Aorta (tissue), 5 donors: ENCODE measurements around the gene DCLRE1A. TPM values are rescaled to one million over a fixed set of nuclear protein-coding genes. Genes with fewer than 3 reads are reported as not detected.

Source experiments
- ATAC-seq: fragments of 200-7000 bp; cut with Tn5 transposase; one replicate; pipeline ENCODE4 v1.9.1; 2022; ENCODE audit warnings: moderate library complexity; ENCODE audit not compliant: low FRiP score
- DNase-seq, 2 donors: peaks; one replicate each; pipeline ENCODE4 v3.0.0-alpha.2; 2020
- H3K27ac ChIP-seq, 2 donors: one replicate each; pipeline ENCODE4 v1.5.1; 2013; ENCODE audit warnings: low read length in 2 of 2, mild to moderate bottlenecking in 2 of 2, moderate library complexity in 2 of 2, control low read depth in 1 of 2, inconsistent platforms in 1 of 2, low read depth in 1 of 2
- H3K27me3 ChIP-seq, 2 donors: one replicate each; pipeline ENCODE4 v1.6.1; 2013; ENCODE audit warnings: control low read depth in 1 of 2, low read length in 1 of 2, mild to moderate bottlenecking in 1 of 2, moderate library complexity in 1 of 2; ENCODE audit not compliant: insufficient read depth in 2 of 2, control insufficient read depth in 1 of 2
- H3K36me3 ChIP-seq, 2 donors: one replicate each; pipeline ENCODE4 v1.6.1; 2013; ENCODE audit warnings: control low read depth in 1 of 2, low read length in 1 of 2, mild to moderate bottlenecking in 1 of 2; ENCODE audit not compliant: insufficient read depth in 2 of 2, control insufficient read depth in 1 of 2
- H3K4me1 ChIP-seq, 2 donors: one replicate each; pipeline ENCODE4 v1.6.1; 2013; ENCODE audit warnings: low read length in 2 of 2, control low read depth in 1 of 2, mild to moderate bottlenecking in 1 of 2, moderate library complexity in 1 of 2; ENCODE audit not compliant: insufficient read depth in 2 of 2, control insufficient read depth in 1 of 2
- H3K4me3 ChIP-seq, 2 donors: one replicate each; pipeline ENCODE4 v1.5.1; 2013; ENCODE audit warnings: low read length in 2 of 2, control low read depth in 1 of 2, mild to moderate bottlenecking in 1 of 2
- H3K9me3 ChIP-seq: one replicate; pipeline ENCODE4 v1.6.1; 2013; ENCODE audit warnings: mild to moderate bottlenecking, low read length; ENCODE audit not compliant: control insufficient read depth
- WGBS, 2 donors: extraction: QIAGEN DNeasy Blood & Tissue Kit; methylation state at CpG; one replicate each; pipeline ENCODE4 v1.1.7; 2013; 5-methylcytosine and 5-hydroxymethylcytosine counted together
- intact Hi-C, 2 donors: fragments of 100-400 bp; cut with DNase I; formaldehyde crosslinking; loops; one replicate each; pipeline versions ENCODE4 v1.14.2 to v1.15.0; 2022
- polyA plus RNA-seq, 2 donors: library from polyadenylated mRNA; stranded (reverse); fragments of 200-250 nt; gene quantifications; one replicate each; pipeline ENCODE4 v1.2.3, GENCODE V29; 2013
- total RNA-seq, 2 donors: library from RNA; stranded (reverse); fragmentation: NEBNext Ultra II Directional; extraction: Animal tissue kit (Norgen Biotek cat#: 25700); gene quantifications; one replicate each; pipeline ENCODE4 v1.2.1, GENCODE V29; 2021
- donor health status: healthy with polysubstance abuse.
- donor health status: Bipolar disorder and iron deficiency.
- donor health status: DM: no; HTN: no; CAD: no.
- donor health status: DM: no; HTN: no; CAD: no.
- donor health status: DM: yes; HTN: yes; CAD: no.

The DCLRE1A gene
- total and polyA plus RNA-seq, 4 donors = 1.9 to 3.8 (median 2.7) TPM

- H3K27me3 ChIP-seq = no peaks in the 10 kb centered on the region
- H3K9me3 ChIP-seq = no peaks in the 10 kb centered on the region
- H3K4me3 ChIP-seq = no peak overlapping the region
- no peak for DNase-seq
- peaks cover 1 to 5% of the 10 kb centered on the region in 2 donors for H3K4me1 ChIP-seq
- 56 to 57% methylated on average over 2 of the region's 2 CpGs for WGBS, 2 donors
- intact Hi-C loops = no loop called here
- no peak overlapping the region for H3K27ac ChIP-seq
- ATAC-seq = no peak
- no peaks in the 10 kb centered on the region for H3K36me3 ChIP-seq
Measured at GRCh38 chr10:113889911-113890310, 36.0 kb upstream of the DCLRE1A start.

GRCh38 chr10:113882240-113882639 is 28.4 kb upstream of the DCLRE1A start:
- 97% methylated on average over 2 of the region's 2 CpGs for WGBS, 2 donors
- intact Hi-C loops = no loop called here
- no peaks in the 10 kb centered on the region for H3K36me3 ChIP-seq

GRCh38 chr10:113880236-113880635 is 26.4 kb upstream of the DCLRE1A start:
- Histone ChIP-seq H3K4me1 (no peaks in the 10 kb centered on the region), H3K27me3 (no peaks in the 10 kb centered on the region), H3K4me3 (no peak overlapping the region), H3K27ac (no peak overlapping the region), H3K36me3 (no peaks in the 10 kb centered on the region), H3K9me3 (no peaks in the 10 kb centered on the region)
- ATAC-seq (no peak), DNase-seq (no peak)
- 44 to 59% methylated on average over 1 of the region's 1 CpG for WGBS, 2 donors
- intact Hi-C loops = no loop called here

More at GRCh38 chr10:113882240-113882639, 28.4 kb upstream of the DCLRE1A start:
- ATAC-seq = no peak
- DNase-seq = no peak
- H3K27ac ChIP-seq = no peak overlapping the region
- no peaks in the 10 kb centered on the region for H3K27me3 ChIP-seq
- H3K4me1 ChIP-seq = no peaks in the 10 kb centered on the region
- no peaks in the 10 kb centered on the region for H3K9me3 ChIP-seq
- H3K4me3 ChIP-seq = no peak overlapping the region

- no peaks in the 10 kb centered on the region for H3K9me3 ChIP-seq
- H3K27ac ChIP-seq = no peak overlapping the region
- H3K27me3 ChIP-seq = no peaks in the 10 kb centered on the region
- 94 to 95% methylated on average over 2 of the region's 2 CpGs for WGBS, 2 donors
- no peaks in the 10 kb centered on the region for H3K36me3 ChIP-seq
- H3K4me1 ChIP-seq = no peaks in the 10 kb centered on the region
- DNase-seq (no peak), ATAC-seq (no peak)
- intact Hi-C loops = no loop called here
- H3K4me3 ChIP-seq = no peak overlapping the region
Measured at GRCh38 chr10:113879691-113880090, 25.8 kb upstream of the DCLRE1A start.

GRCh38 chr10:113876461-113876860 is 22.6 kb upstream of the DCLRE1A start:
- intact Hi-C loops = no loop called here
- DNase-seq (no peak), ATAC-seq (no peak)
- Histone ChIP-seq H3K9me3 (no peaks in the 10 kb centered on the region), H3K27me3 (no peaks in the 10 kb centered on the region), H3K4me3 (no peak overlapping the region), H3K36me3 (peaks cover 0 to 3% of the 10 kb centered on the region in 2 donors), H3K4me1 (no peaks in the 10 kb centered on the region), H3K27ac (no peak overlapping the region)
- 43 to 50% methylated on average over 3 of the region's 3 CpGs for WGBS, 2 donors

GRCh38 chr10:113875212-113875611 is 21.3 kb upstream of the DCLRE1A start:
- Histone ChIP-seq H3K4me1 (no peaks in the 10 kb centered on the region), H3K27me3 (no peaks in the 10 kb centered on the region), H3K9me3 (no peaks in the 10 kb centered on the region), H3K36me3 (peaks cover 0 to 3% of the 10 kb centered on the region in 2 donors), H3K4me3 (no peak overlapping the region), H3K27ac (no peak overlapping the region)
- intact Hi-C loops = no loop called here
- DNase-seq (no peak), ATAC-seq (no peak)
- 99 to 100% methylated on average over 1 of the region's 1 CpG for WGBS, 2 donors

GRCh38 chr10:113872139-113873030 is 18.5 kb upstream of the DCLRE1A start:
- Histone ChIP-seq H3K27ac (no peak overlapping the region), H3K27me3 (no peaks in the 10 kb centered on the region), H3K4me1 (no peaks in the 10 kb centered on the region), H3K9me3 (no peaks in the 10 kb centered on the region), H3K36me3 (peaks cover 0 to 3% of the 10 kb centered on the region in 2 donors), H3K4me3 (no peak overlapping the region)
- DNase-seq (no peak), ATAC-seq (no peak)
- WGBS, 2 donors = 95 to 96% methylated on average over 3 of the region's 3 CpGs
- intact Hi-C loops = no loop called here

GRCh38 chr10:113869789-113870188 is 15.9 kb upstream of the DCLRE1A start:
- Histone ChIP-seq H3K27me3 (no peaks in the 10 kb centered on the region), H3K27ac (no peak overlapping the region), H3K4me3 (no peak overlapping the region), H3K9me3 (no peaks in the 10 kb centered on the region), H3K4me1 (no peaks in the 10 kb centered on the region), H3K36me3 (peaks cover 2 to 3% of the 10 kb centered on the region in 2 donors)
- WGBS, 2 donors = 91 to 96% methylated on average over 2 of the region's 2 CpGs
- intact Hi-C loops = no loop called here
- DNase-seq = no peak
- no peak for ATAC-seq

- no peak overlapping the region for H3K27ac ChIP-seq
- ATAC-seq = no peak
- H3K9me3 ChIP-seq = no peaks in the 10 kb centered on the region
- WGBS, 2 donors = 95 to 96% methylated on average over 4 of the region's 4 CpGs
- no peaks in the 10 kb centered on the region for H3K27me3 ChIP-seq
- H3K4me3 ChIP-seq = no peak overlapping the region
- no peaks in the 10 kb centered on the region for H3K4me1 ChIP-seq
- intact Hi-C loops = no loop called here
- peaks cover 2 to 3% of the 10 kb centered on the region in 2 donors for H3K36me3 ChIP-seq
- DNase-seq = no peak
Measured at GRCh38 chr10:113867904-113868303, 14.0 kb upstream of the DCLRE1A start.
